ENCODE results near the gene GDPD5. TPM values are rescaled to one million over a fixed set of nuclear protein-coding genes. Genes with fewer than 3 reads are reported as not detected.
"Not testable (repeated sequence)": the region's sequence is repeated elsewhere in the genome, so short reads cannot be mapped to it uniquely, and the experiment has no call there.

GDPD5 gene
- total RNA-seq, 1 donor from 2014 or later: 7.8 TPM

DNA sequence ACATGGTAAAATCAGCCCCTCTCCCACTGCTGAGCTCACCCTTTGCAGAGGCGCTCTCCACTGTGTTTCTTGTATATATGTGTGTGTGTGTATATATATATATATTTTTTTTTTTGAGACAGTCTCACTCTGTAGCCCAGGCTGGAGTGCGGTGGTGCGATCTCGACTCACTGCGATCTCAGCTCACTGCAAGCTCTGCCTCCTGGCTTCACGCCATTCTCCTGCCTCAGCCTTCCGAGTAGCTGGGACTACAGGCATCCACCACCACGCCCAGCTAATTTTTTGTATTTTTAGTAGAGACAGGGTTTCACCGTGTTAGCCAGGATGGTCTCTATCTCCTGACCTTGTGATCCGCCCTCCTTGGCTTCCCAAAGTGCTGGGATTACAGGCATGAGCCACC lies 112.6 kb downstream of the GDPD5 start:
- Histone ChIP-seq H3K4me1 (ENCODE audit: control insufficient read depth in 3 of 3, insufficient read depth in 3 of 3, low read length in 3 of 3) (peaks cover 7 to 15% (median 14%) of the 10 kb centered on the region in 3 donors), H3K9ac (ENCODE audit: low read depth in 1 of 3, low read length in 3 of 3) (peak overlapping the region in 1 of 3 donors; percentile 51)
- not testable (repeated sequence) for H3K27me3 ChIP-seq (ENCODE audit: control insufficient read depth in 3 of 3, insufficient read depth in 3 of 3, low read length in 3 of 3); H3K9me3 ChIP-seq (ENCODE audit: control insufficient read depth in 3 of 3, low read length in 3 of 3); H3K27ac ChIP-seq (ENCODE audit: low read depth, low read length); H3K4me3 ChIP-seq (ENCODE audit: low read length in 3 of 3); H3K36me3 ChIP-seq (ENCODE audit: control insufficient read depth in 3 of 3, insufficient read depth in 3 of 3, low read length in 3 of 3)

DNA sequence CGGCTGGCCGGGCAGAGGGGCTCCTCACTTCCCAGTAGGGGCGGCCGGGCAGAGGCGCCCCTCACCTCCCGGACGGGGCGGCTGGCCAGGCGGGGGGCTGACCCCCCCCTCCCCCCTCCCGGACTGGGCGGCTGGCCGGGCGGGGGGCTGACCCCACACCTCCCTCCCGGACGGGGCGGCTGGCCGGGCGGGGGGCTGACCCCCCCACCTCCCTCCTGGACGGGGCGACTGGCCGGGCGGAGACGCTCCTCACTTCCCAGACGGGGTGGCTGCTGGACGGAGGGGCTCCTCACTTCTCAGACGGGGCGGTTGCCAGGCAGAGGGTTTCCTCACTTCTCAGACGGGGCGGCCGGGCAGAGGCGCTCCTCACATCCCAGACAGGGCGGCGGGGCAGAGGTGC lies 115.8 kb downstream of the GDPD5 start:
- not testable (repeated sequence) for H3K9ac ChIP-seq (ENCODE audit: low read depth in 1 of 3, low read length in 3 of 3); H3K27ac ChIP-seq (ENCODE audit: low read depth, low read length); H3K9me3 ChIP-seq (ENCODE audit: control insufficient read depth in 3 of 3, low read length in 3 of 3); H3K27me3 ChIP-seq (ENCODE audit: control insufficient read depth in 3 of 3, insufficient read depth in 3 of 3, low read length in 3 of 3); H3K4me3 ChIP-seq (ENCODE audit: low read length in 3 of 3)
- Histone ChIP-seq H3K36me3 (ENCODE audit: control insufficient read depth in 3 of 3, insufficient read depth in 3 of 3, low read length in 3 of 3) (peaks cover 11 to 25% (median 21%) of the 10 kb centered on the region in 3 donors), H3K4me1 (ENCODE audit: control insufficient read depth in 3 of 3, insufficient read depth in 3 of 3, low read length in 3 of 3) (peaks cover 5 to 13% (median 12%) of the 10 kb centered on the region in 3 donors)

GRCh38 chr11:75408957-75409219 lies 116.9 kb downstream of the GDPD5 start:
- H3K36me3 ChIP-seq (ENCODE audit: control insufficient read depth in 3 of 3, insufficient read depth in 3 of 3, low read length in 3 of 3): peaks cover 21 to 35% (median 32%) of the 10 kb centered on the region in 3 donors
- no peak overlapping the region for H3K27ac ChIP-seq (ENCODE audit: low read depth, low read length)
- peaks cover 5 to 6% (median 5%) of the 10 kb centered on the region in 3 donors for H3K4me1 ChIP-seq (ENCODE audit: control insufficient read depth in 3 of 3, insufficient read depth in 3 of 3, low read length in 3 of 3)
- no peak overlapping the region for H3K4me3 ChIP-seq (ENCODE audit: low read length in 3 of 3)
- H3K27me3 ChIP-seq (ENCODE audit: control insufficient read depth in 3 of 3, insufficient read depth in 3 of 3, low read length in 3 of 3): no peaks in the 10 kb centered on the region
- H3K9me3 ChIP-seq (ENCODE audit: control insufficient read depth in 3 of 3, low read length in 3 of 3): no peaks in the 10 kb centered on the region
- no peak overlapping the region for H3K9ac ChIP-seq (ENCODE audit: low read depth in 1 of 3, low read length in 3 of 3)

GRCh38 chr11:75406338-75406777 lies 119.4 kb downstream of the GDPD5 start:
- Histone ChIP-seq H3K27me3 (ENCODE audit: control insufficient read depth in 3 of 3, insufficient read depth in 3 of 3, low read length in 3 of 3) (no peaks in the 10 kb centered on the region), H3K4me3 (ENCODE audit: low read length in 3 of 3) (no peak overlapping the region), H3K27ac (ENCODE audit: low read depth, low read length) (no peak overlapping the region), H3K4me1 (ENCODE audit: control insufficient read depth in 3 of 3, insufficient read depth in 3 of 3, low read length in 3 of 3) (peaks cover 15 to 23% (median 17%) of the 10 kb centered on the region in 3 donors), H3K9me3 (ENCODE audit: control insufficient read depth in 3 of 3, low read length in 3 of 3) (no peaks in the 10 kb centered on the region), H3K36me3 (ENCODE audit: control insufficient read depth in 3 of 3, insufficient read depth in 3 of 3, low read length in 3 of 3) (peaks cover 32 to 56% (median 50%) of the 10 kb centered on the region in 3 donors), H3K9ac (ENCODE audit: low read depth in 1 of 3, low read length in 3 of 3) (no peak overlapping the region)

DNA sequence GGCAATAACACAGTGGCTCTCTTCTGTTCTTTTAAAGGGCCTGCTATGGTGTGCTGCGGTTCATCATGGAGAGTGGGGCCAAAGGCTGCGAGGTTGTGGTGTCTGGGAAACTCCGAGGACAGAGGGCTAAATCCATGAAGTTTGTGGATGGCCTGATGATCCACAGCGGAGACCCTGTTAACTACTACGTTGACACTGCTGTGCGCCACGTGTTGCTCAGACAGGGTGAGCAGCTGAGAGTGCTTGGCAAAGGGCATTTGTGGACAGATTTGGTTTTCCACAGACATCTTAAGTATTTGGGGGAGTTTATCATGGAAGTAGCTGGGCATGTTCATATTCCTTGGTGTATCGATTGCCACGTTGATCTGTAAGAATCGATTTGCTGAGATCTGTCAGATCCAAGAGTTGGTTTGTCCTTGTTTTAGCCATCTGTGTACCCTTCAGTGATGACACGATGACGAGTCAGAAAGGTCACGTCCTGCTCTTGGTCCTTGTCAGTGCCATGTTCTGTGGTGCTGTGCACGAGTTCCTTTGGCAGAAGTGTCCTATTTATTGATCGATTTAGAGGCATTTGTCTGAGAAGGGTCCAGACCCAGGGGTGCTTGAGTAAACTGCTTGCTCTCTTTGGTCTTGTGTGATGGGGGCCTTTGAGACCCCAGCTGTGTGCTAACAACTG lies 121.6 kb downstream of the GDPD5 start:
- no peaks in the 10 kb centered on the region for H3K9me3 ChIP-seq (ENCODE audit: control insufficient read depth in 3 of 3, low read length in 3 of 3)
- peaks cover 24 to 39% (median 27%) of the 10 kb centered on the region in 3 donors for H3K4me1 ChIP-seq (ENCODE audit: control insufficient read depth in 3 of 3, insufficient read depth in 3 of 3, low read length in 3 of 3)
- H3K9ac ChIP-seq (ENCODE audit: low read depth in 1 of 3, low read length in 3 of 3): no peak overlapping the region
- peaks cover 32 to 58% (median 54%) of the 10 kb centered on the region in 3 donors for H3K36me3 ChIP-seq (ENCODE audit: control insufficient read depth in 3 of 3, insufficient read depth in 3 of 3, low read length in 3 of 3)
- H3K4me3 ChIP-seq (ENCODE audit: low read length in 3 of 3): no peak overlapping the region
- no peaks in the 10 kb centered on the region for H3K27me3 ChIP-seq (ENCODE audit: control insufficient read depth in 3 of 3, insufficient read depth in 3 of 3, low read length in 3 of 3)
- H3K27ac ChIP-seq (ENCODE audit: low read depth, low read length): no peak overlapping the region

- Histone ChIP-seq H3K36me3 (ENCODE audit: control insufficient read depth in 3 of 3, insufficient read depth in 3 of 3, low read length in 3 of 3) (peaks cover 32 to 58% (median 54%) of the 10 kb centered on the region in 3 donors), H3K9ac (ENCODE audit: low read depth in 1 of 3, low read length in 3 of 3) (peak overlapping the region in 2 of 3 donors; percentile 9 to 52), H3K4me3 (ENCODE audit: low read length in 3 of 3) (no peak overlapping the region), H3K27me3 (ENCODE audit: control insufficient read depth in 3 of 3, insufficient read depth in 3 of 3, low read length in 3 of 3) (no peaks in the 10 kb centered on the region), H3K27ac (ENCODE audit: low read depth, low read length) (no peak overlapping the region), H3K4me1 (ENCODE audit: control insufficient read depth in 3 of 3, insufficient read depth in 3 of 3, low read length in 3 of 3) (peaks cover 24 to 39% (median 27%) of the 10 kb centered on the region in 3 donors), H3K9me3 (ENCODE audit: control insufficient read depth in 3 of 3, low read length in 3 of 3) (no peaks in the 10 kb centered on the region)
Observed at GRCh38 chr11:75403037-75403436, 122.7 kb downstream of the GDPD5 start.

DNA sequence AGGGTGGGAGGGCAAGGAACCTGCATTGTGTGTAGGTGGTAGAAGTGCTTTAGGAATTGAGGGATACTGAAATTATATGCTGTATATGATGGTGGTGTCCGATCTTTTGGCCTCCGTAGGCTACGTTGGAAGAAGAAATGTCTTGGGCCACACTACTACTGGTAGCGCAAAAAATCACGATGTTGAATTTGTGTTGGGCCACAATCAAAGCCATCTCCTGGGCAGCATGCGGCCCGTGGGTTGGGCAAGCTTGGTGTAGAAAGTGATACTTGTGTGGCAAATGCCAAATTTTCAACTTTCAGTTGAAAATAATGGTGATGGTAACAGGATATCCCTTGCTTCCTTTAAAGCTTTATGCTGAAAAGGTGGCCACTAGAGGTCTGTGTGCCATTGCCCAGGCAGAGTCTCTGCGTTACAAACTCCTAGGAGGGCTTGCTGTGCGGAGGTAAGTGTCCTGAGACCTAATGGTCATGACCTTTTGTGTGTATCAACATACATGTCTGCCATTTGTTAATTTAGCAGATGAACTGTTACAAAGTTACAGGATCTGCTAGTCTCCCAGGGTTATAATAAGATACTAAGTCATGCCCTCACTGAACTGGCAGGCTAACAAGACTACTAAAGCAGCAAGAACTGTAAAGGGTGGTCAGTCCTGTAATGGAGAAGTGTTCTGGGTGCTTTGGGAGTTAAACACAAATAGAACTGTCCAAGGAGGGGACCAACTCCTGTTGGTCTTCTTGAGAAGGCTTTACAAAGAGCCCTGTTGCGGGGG lies 123.6 kb downstream of the GDPD5 start:
- Histone ChIP-seq H3K27ac (ENCODE audit: low read depth, low read length) (no peak overlapping the region), H3K4me3 (ENCODE audit: low read length in 3 of 3) (peak overlapping the region in 1 of 3 donors; percentile 45), H3K9me3 (ENCODE audit: control insufficient read depth in 3 of 3, low read length in 3 of 3) (no peaks in the 10 kb centered on the region), H3K9ac (ENCODE audit: low read depth in 1 of 3, low read length in 3 of 3) (peak overlapping the region in 1 of 3 donors; percentile 9), H3K36me3 (ENCODE audit: control insufficient read depth in 3 of 3, insufficient read depth in 3 of 3, low read length in 3 of 3) (peaks cover 32 to 58% (median 54%) of the 10 kb centered on the region in 3 donors), H3K27me3 (ENCODE audit: control insufficient read depth in 3 of 3, insufficient read depth in 3 of 3, low read length in 3 of 3) (no peaks in the 10 kb centered on the region), H3K4me1 (ENCODE audit: control insufficient read depth in 3 of 3, insufficient read depth in 3 of 3, low read length in 3 of 3) (peaks cover 24 to 39% (median 27%) of the 10 kb centered on the region in 3 donors)

- Histone ChIP-seq H3K9me3 (ENCODE audit: control insufficient read depth in 3 of 3, low read length in 3 of 3) (no peaks in the 10 kb centered on the region), H3K4me3 (ENCODE audit: low read length in 3 of 3) (peak overlapping the region; percentile 88 to 94 (median 93)), H3K4me1 (ENCODE audit: control insufficient read depth in 3 of 3, insufficient read depth in 3 of 3, low read length in 3 of 3) (peaks cover 24 to 39% (median 27%) of the 10 kb centered on the region in 3 donors), H3K9ac (ENCODE audit: low read depth in 1 of 3, low read length in 3 of 3) (peak overlapping the region; percentile 91 to 94 (median 92)), H3K36me3 (ENCODE audit: control insufficient read depth in 3 of 3, insufficient read depth in 3 of 3, low read length in 3 of 3) (peaks cover 28 to 42% (median 41%) of the 10 kb centered on the region in 3 donors), H3K27ac (ENCODE audit: low read depth, low read length) (peak overlapping the region; percentile 92), H3K27me3 (ENCODE audit: control insufficient read depth in 3 of 3, insufficient read depth in 3 of 3, low read length in 3 of 3) (no peaks in the 10 kb centered on the region)
Observed at GRCh38 chr11:75400146-75400865, 125.4 kb downstream of the GDPD5 start.

- H3K4me1 ChIP-seq (ENCODE audit: control insufficient read depth in 3 of 3, insufficient read depth in 3 of 3, low read length in 3 of 3): peaks cover 24 to 39% (median 27%) of the 10 kb centered on the region in 3 donors
- H3K27ac ChIP-seq (ENCODE audit: low read depth, low read length): peak within 1 kb of the TSS; percentile 92
- no peaks in the 10 kb centered on the region for H3K27me3 ChIP-seq (ENCODE audit: control insufficient read depth in 3 of 3, insufficient read depth in 3 of 3, low read length in 3 of 3)
- no peaks in the 10 kb centered on the region for H3K9me3 ChIP-seq (ENCODE audit: control insufficient read depth in 3 of 3, low read length in 3 of 3)
- H3K36me3 ChIP-seq (ENCODE audit: control insufficient read depth in 3 of 3, insufficient read depth in 3 of 3, low read length in 3 of 3): peaks cover 24 to 35% (median 33%) of the 10 kb centered on the region in 3 donors
- peak within 1 kb of the TSS; percentile 88 to 94 (median 93) for H3K4me3 ChIP-seq (ENCODE audit: low read length in 3 of 3)
- peak within 1 kb of the TSS; percentile 91 to 94 (median 92) for H3K9ac ChIP-seq (ENCODE audit: low read depth in 1 of 3, low read length in 3 of 3)
Observed at GRCh38 chr11:75399344-75400145, 126.2 kb downstream of the GDPD5 start, which contains the start of gene RPS3. Gene RPS3, plus strand, starts transcription at chr11:75399518. Its CDS starts 30 bp downstream, at chr11:75399548.
